ENCODE data around the gene AANAT. TPM values are rescaled to one million over a fixed set of nuclear protein-coding genes. Genes with fewer than 3 reads are reported as not detected.

The AANAT gene
- total and polyA plus RNA-seq, 2 donors (not counting 3 experiments of a cell fraction or from before 2014, with no cell fraction given), result not detected

GRCh38 chr17:76492123-76492988, 25.0 kb downstream of the AANAT start:
- BruUV-seq (replicated peaks), result no TSS peak
- no peak overlapping the region for H2AFZ ChIP-seq (ENCODE audit: low read depth, low read length)

More at GRCh38 chr17:76492123-76492988, 25.0 kb downstream of the AANAT start:
- Histone ChIP-seq H3K9ac (replicated peaks; ENCODE audit: extremely low read depth, insufficient read depth, low read length) (peak overlapping the region; percentile 14), H3K4me2 (ENCODE audit: insufficient read depth, low read length) (peak overlapping the region; percentile 6), H3K79me2 (ENCODE audit: control insufficient read depth, insufficient read depth, low read length) (peaks cover 3% of the 10 kb centered on the region), H4K20me1 (replicated peaks; ENCODE audit: control insufficient read depth, extremely low read depth, insufficient read depth, low read length) (no peaks in the 10 kb centered on the region), H3K27me3 (ENCODE audit: control insufficient read depth in 2 of 2, insufficient read depth in 2 of 2, low read length in 2 of 2) (no peaks in the 10 kb centered on the region), H3K36me3 (ENCODE audit: control insufficient read depth in 2 of 2, extremely low read depth in 1 of 2, insufficient read depth in 2 of 2, low read length in 2 of 2) (no peaks in the 10 kb centered on the region), H3K27ac (ENCODE audit: insufficient read depth, low read depth, low read length) (peak overlapping the region; percentile 42), H3K4me3 (replicated peaks in 1 of 3; ENCODE audit: insufficient read depth in 1 of 3, low read depth in 1 of 3, low read length in 3 of 3) (no peak overlapping the region), H3K9me3 (replicated peaks; ENCODE audit: control insufficient read depth, insufficient read depth, low read length) (no peaks in the 10 kb centered on the region), H3K9me1 (replicated peaks; ENCODE audit: control insufficient read depth, extremely low read depth, insufficient read depth, low read length) (no peaks in the 10 kb centered on the region), H3K4me1 (ENCODE audit: control insufficient read depth, extremely low read depth, insufficient read depth, low read length) (peaks cover 20% of the 10 kb centered on the region)
- intact Hi-C loops (cut with micrococcal nuclease) (no loop called here), dilution Hi-C loops (cut with MboI; ENCODE audit: extremely low pct_ligation_motif_present, low sequenced_read_pairs) (no loop called here)
- TF ChIP-seq JUN (IDR thresholded peaks at IDR 0.05; ENCODE audit: borderline replicate concordance, insufficient read depth, insufficient read length, low read depth) (no peak), MAX (IDR thresholded peaks at IDR 0.05; ENCODE audit: insufficient read depth, insufficient read length) (no peak), FOS (IDR thresholded peaks at IDR 0.05; ENCODE audit: borderline replicate concordance, insufficient read depth, low read length) (no peak), POLR2AphosphoS5 (IDR thresholded peaks at IDR 0.05; ENCODE audit: insufficient read depth, low read depth, low read length) (no peak), EZH2 (IDR thresholded peaks at IDR 0.05; ENCODE audit: borderline replicate concordance, low read depth, low read length, severe bottlenecking) (no peak), CTCF (IDR thresholded peaks at IDR 0.05; ENCODE audit: extremely low read depth in 1 of 2, insufficient read depth in 1 of 2, low read depth in 1 of 2, low read length in 2 of 2) (no peak), POLR2A (IDR thresholded peaks at IDR 0.05; ENCODE audit: low read depth, low read length) (no peak), GATA2 (IDR thresholded peaks at IDR 0.05; ENCODE audit: insufficient read depth, insufficient read length, low read depth, low read length) (no peak), MYC (IDR thresholded peaks at IDR 0.05; ENCODE audit: low read depth, low read length) (no peak)
- DNase-seq (ENCODE audit: low read depth, low spot score), result no peak
- FAIRE-seq, result no peak
- ChIA-PET CTCF (interaction anchor here (0.9 to 1.9 kb wide), 12 partner anchors 10 to 84 kb away, joined by 3 to 12 read pairs (median 4); partner anchors contain the start of genes AANAT and RHBDF2), POLR2A (no interaction called here)

Measured in endothelial cell of umbilical vein (primary cell).